ENCODE data around the gene PPP2R2C.

PPP2R2C gene

GRCh38 chr4:6278801-6279197, 193.6 kb downstream of the PPP2R2C start:
- no peak for DNase-seq

DNA sequence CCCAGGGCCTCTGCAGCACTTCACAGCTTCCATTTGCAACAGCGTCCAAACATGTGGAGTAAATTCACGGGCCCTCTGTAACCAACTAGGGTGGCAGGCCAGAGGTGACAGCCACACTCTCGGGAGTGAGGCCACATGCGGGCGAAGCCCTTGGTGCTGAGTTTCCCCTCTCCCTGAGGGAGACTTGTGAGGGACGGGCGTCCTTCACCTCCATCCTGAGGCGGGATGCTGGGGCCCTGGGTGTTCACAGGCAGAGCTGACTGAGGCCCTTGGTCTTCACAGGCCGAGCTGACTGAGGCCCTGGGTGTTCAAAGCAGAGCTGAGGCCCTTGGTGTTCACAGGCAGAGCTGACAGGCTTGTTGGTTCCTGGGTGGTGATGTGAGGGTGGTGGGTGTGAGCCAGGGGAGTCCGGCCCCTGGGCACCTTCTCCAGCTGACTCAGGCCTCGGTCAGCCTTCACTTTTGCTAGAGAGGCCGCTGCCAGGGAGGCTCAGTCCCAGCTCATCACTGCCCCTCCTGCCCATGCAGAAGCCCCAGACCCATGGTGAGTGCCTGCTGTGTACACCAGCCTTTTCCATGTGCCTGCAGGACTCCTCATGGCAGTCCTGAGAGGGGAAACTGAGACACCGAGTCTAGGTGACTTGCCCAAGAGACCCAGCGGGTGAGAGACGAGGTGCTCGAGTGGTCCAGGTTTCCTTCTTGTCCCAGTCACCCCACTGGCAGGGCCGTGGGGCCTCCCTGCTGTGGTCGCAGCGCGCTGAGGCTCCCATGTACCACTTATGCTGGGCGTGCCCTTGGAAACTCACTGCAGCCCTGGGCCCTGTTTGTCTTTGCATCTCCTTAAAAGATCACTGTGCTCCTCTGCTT, 194.2 kb downstream of the PPP2R2C start:
- DNase-seq: no peak

DNA sequence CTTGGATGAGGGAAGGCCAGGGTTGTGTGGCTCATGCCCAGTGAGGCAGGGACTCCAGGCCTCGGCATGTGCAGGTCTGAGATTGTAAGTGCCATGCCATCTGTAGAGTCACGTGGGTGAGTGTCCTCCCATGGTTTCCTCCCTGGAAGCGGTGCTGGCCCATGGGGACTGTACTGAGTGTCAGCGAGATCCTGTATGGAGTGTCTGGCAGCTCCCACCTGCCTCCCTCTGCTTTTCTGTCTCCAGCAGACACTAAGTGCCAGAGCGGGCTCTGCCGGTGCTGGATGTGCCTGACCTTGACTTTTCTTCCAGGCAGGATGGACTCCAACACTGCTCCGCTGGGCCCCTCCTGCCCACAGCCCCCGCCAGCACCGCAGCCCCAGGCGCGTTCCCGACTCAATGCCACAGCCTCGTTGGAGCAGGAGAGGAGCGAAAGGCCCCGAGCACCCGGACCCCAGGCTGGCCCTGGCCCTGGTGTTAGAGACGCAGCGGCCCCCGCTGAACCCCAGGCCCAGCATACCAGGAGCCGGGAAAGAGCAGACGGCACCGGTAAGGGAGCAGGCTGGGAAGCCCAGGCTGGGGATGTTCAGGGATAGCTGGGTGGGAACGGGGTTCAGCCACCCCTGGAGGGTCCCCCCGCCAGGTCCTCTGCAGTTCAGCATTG, 195.1 kb downstream of the PPP2R2C start:
- DNase-seq: no peak

- no peak for DNase-seq
Measured at GRCh38 chr4:6275898-6276806, 196.3 kb downstream of the PPP2R2C start.

GRCh38 chr4:6275351-6275750, 197.1 kb downstream of the PPP2R2C start:
- DNase-seq: no peak

DNA sequence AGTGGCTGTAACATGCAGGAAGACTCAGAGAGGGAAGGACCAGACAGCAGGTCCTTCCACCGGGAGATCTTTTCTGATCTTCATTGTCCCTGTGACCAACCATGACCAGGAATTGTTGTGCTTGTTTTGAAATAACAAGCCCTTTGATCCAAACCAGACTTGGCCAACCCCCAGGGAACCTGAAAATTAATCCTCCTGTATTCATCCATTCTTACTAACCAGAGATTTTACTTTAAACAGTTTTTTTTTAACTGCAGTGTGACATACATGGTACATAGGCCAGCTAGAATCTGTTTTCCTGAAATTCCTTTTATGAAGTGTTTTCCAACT, 198.8 kb downstream of the PPP2R2C start:
- DNase-seq: no peak

- DNase-seq: no peak
Measured at GRCh38 chr4:6272863-6273660, 199.4 kb downstream of the PPP2R2C start.

DNA sequence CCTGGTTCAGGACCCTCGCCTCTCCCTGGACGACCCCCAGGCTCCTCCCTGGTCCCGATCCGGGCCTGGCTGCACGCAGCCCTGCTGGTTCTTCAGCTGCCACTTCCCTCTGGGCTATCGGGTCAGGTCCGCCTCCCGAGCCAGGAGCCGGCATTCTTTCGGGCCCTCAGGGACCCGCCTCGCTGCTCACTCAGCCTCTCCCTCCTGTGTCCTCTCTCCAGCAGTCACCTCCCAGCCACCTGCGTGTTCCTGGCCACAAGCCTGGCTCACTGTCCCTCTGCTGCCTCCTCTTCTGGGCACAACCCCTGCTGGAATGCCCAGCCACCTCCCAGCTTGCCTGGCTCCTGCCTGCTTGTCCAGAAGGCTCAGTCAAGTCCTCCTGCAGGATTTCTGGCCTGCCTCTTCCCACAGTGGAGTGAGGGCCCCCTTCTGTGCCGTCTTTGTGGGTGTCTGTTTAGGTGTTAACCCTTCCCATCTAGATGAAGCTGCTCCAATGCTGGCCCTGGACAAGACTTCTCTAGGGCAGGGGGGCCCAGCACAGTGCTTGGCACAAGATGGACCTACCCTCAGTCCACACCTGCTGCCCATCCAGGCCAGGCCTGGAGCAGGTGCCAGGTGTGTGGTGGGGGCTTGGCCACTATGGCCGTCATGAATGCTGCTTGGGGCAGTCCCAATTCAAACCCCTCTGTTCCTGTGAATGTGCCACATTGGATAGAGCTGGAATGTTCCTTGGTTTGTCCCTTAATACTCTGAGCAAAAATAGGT, 200.5 kb downstream of the PPP2R2C start:
- DNase-seq: no peak

DNA sequence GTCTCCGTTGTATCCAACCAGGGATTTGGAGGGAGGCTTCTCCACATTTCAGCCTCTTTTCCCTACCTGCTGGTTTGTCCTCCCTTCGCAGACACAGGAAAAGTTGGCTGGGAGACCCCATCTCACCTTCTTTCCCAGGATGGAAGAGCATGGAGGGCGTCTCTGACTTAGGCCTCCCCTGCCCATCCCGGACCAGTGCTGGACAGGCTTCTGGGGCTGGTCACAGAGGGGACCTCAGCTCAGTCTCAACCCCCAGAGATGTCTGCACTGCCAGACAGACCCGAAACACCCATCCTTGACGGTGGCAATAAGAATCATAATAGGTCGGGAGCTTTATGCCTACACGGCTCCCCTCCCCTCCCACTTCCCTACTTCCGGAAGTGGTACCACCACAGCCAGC, 201.2 kb downstream of the PPP2R2C start:
- no peak for DNase-seq

DNA sequence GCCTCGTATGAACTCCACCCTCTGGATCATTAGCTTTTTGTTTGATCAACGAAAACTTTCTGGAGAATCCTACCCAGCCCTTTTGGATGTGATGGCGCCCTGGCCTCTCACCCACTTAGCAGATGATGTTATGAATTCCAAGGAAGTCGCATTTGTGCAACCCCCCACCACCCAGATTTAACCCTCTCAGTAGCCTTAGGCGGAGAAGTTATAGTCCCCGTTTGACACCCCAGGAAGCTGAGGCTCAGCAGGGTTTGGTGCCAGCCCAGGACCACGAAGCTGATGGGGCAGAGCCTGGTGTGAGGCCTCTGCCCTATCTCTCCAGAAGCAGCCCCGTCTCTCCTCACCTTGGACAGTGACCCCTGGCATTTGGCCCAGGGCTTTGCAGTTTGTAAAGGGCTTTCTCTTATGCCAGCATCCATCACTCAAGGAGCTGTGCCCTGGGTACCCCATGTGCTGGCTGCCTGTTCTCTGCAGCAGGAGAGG, 201.7 kb downstream of the PPP2R2C start:
- no peak for DNase-seq

Measured in inflammatory macrophage treated with lipopolysaccharide for 4 hours (primary cell).